ENCODE measurements around the gene DPAGT1.

The DPAGT1 gene

DNA sequence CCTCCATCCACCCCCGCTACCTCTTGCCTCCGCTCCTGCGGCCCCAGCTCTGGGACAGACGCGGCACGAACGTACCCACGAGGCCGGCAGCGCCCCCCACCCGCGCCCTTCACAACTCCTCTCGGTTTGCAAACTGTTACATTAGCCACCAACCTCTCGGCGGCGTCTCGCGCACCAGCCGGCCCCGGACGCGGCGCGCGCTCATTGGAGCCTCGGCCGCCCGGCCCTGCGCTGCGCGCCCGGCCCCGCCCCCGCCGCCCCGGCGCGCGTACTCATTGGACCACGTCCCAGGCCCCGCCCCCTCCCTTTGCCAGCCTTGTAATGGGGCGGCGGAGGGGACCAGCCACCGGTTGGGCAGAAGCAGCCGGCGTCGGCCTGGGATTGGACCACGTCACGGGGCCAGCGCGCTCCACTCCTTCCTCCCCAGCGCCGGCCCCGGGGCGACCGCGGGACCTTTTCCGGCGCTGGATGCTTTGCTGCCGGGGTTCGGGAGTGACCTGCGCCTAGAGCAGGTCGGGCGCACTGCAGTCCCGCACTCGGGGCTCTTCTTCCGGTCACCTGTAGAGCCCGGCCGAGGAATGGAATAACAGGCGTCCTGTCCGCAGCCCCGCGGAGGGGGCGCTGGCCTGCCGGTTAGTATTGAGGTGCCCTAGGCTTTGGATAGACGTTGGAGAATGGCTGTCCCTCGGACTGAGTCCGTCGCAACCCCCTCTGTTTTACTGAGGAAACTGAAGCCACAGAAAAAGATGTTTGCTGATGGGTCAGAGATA is 44.5 kb downstream of the DPAGT1 start, which contains the start of gene HYOU1:
Gene HYOU1, minus strand, starts transcription at position 206 of the 770 bp plus-strand sequence. CDS start 1,045 bp downstream, outside the sequence.
- DNase-seq (ENCODE audit: low read depth), result peak; percentile 56

DNA sequence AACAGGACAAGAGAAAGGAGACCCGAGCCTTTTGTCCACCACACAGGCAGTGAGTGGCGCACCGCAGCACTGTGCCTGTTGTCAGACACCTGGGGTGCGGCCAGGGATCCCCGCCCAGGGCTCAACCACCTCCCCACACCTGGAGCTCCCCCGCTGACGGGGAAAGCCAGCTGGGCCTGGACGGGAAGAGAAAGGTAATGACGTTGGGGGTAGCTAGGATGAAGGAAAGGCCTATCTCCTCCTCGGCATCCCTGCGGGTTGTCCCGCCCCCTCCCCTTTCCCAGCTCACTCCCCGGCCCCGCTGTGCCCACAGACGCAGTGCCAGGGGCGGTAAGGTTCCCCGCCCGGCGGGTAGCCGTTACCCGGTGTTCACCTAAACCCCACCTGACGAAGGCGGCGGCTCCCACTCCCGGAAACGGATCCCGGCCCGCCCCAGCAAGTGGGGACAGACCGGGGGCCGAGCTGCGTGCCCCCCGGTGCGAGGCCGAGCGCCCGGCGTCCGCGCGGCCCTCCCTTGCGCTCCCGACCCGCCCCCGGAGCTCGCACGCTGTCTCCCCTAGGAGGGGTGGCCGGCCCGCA is 45.1 kb downstream of the DPAGT1 start:
- no peak for DNase-seq (ENCODE audit: low read depth)

DNA sequence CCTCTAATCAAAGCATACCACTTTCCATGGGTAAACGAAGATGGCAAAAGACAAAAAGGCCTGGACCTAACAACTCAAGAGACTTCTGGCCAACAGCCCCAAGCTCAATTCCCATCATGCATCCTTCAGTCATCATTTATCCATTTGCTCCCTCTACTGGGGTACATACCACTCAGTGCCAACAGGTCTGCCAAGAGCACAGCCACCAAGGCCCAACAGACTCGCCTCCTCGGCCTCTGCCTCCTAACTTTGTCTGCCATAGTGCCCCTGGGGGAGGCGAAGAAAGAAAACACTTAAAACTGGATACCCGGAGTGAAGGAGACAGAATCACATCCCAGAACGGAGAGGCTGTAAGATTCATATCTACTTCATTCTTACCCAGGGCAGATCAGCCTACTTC is 45.8 kb downstream of the DPAGT1 start:
- DNase-seq (ENCODE audit: low read depth), result no peak

DNA sequence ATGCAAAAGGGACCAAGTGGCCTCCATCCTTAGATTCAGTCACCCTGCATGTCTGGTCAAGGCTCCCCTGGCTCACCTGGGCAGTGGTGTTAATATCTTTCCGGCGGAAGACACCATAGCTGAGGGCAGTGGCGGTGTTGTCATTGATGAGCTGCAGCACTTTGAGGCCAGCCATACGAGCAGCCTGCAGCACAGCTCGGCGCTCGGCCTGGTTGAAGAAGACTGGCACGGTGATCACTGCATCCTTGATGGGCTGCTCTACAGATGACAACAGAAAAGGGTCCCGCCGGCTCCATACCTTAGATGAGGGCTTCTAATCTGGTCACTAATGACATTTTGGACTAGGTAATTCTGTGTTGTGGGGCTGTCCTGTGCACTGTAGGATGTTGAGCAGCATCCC is 47.2 kb downstream of the DPAGT1 start:
- DNase-seq (ENCODE audit: low read depth), result no peak

DNA sequence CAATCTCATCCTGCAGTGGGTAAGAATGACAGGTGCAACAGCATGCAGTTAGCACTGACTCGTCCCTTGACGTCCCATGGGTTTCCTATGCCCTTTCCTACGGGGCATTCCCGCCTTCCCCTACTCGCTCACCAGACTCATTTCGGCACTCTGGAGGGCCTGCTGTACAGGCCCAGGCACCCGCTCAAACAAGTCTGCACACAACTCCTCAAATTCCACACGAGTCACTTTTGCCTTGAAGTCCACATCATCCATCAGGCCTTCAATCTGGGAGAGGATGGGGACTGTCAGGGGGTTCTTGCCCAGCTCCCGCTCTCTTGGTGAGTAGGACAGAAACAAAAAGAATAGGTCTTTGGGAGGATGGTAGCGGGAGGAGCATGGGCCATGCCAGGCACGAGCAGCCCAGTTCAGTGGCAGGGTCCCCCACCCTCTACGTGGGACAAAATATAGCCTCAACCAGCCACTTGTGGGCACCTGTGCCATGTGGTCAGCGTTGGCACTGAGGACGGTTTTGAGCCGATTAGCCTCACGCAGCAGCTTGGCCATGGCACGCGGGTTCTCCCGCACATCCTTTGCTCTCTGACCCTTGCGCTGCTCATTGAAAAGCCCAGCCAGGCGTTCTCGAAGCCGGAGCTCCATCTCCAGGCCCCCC is 49.4 kb downstream of the DPAGT1 start:
- no peak for DNase-seq (ENCODE audit: low read depth)

DNA sequence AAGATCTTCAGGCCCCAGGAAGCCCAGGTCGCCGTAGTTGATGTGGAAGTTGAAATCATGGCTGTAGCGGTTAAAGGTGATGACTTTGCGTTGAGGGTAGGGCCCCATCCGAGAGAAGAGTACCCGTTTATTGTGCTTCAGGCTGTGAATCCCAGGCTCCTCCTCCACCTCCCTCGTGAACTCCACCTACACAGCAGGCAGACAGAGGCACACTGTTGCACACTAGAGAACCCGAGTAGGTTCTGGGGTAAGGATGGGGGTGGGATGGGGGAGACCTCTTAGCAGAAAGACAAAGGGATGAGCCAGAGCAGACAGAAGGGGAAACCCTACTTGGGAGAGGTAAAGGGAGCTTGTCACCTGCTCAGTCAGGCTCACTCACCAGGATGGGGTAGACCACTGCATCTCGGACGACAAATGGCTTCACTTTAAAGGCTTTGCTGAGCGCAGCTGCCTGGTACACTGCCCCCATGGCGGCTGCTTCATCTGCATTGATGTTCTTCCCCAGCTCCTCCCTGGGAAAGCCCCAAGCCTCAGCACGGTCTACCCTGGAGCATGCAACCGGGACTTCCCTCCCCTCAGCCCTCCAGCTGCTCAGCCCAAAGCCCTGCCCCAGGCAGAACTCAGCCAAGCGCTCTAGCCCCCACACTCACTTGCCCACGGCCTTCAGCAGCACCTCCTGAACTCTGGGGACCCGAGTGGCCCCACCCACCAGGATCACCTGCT is 50.1 kb downstream of the DPAGT1 start:
- DNase-seq (ENCODE audit: low read depth), result no peak

DNA sequence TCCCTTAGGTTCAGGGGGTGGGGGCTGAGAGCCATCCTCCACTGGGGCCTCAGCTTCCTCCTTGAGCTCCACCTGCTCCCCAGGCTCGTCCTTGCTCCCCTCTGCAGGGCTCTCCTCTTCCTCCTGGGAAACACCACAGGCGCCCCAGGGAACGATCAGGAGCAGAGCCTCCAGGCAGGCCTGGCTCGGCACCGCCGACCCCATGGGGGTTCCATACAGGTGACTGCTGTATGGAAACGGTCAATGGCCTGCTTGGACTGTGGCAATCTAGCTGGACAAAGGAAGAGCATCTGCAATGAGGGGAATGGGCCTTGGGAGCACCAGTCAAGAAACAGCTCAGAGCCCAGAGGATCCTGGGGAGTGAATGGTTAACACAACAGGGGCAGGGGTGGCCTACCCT is 52.6 kb downstream of the DPAGT1 start:
- DNase-seq (ENCODE audit: low read depth), result no peak

DNA sequence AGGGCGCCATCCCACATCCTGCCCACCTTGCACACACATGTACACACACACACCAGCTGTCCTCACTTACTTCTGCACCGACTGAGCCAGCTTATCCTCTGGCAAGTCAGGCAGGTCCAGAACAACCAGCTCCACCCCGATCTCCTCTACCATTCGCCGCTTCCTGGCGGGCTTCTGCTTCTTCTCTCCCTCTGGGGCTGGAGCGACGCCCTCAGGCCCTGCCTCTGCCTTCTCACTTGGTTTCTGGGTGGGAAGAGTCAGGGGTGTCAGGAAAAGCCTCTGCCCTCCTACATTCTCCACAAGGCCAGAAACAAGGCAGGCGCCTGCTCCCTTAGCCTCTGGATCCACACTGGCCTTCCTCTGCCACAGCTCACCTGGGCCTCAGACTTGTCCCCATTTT is 53.0 kb downstream of the DPAGT1 start:
- no peak for DNase-seq (ENCODE audit: low read depth)

DNA sequence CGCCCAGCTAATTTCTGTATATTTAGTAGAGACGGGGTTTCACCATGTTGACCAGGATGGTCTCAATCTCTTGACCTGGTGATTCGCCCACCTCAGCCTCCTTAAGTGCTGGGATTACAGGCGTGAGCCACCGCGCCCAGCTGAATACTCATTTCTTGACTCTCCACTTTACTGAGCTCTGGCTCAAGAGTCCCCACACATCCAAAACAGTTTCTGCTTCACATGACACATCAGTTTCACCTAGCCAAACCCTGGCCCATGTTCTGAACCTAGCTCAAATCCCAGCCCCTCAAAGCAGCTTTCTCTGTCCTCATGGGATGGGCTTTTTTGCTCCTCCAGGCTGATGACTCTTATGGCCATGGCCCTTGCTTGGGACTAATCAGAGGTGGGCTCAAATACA is 54.4 kb downstream of the DPAGT1 start:
- DNase-seq (ENCODE audit: low read depth), result no peak
